Measurements from ENCODE around the gene ZNF334.

GRCh38 chr20:46554828-46555227, 41.5 kb upstream of the ZNF334 start:
- TF ChIP-seq CTCF (optimal IDR thresholded peaks at IDR 0.05 in 1 of 3, IDR thresholded peaks at IDR 0.05 in 1 of 3, conservative IDR thresholded peaks at IDR 0.05 in 1 of 3; ENCODE audit: extremely low read depth in 1 of 3, insufficient read depth in 2 of 3, low read length in 3 of 3) (no peak), EZH2 (IDR thresholded peaks at IDR 0.05; ENCODE audit: low read length) (no peak)
